Erythroblast (primary cell): Measurements from ENCODE around the gene RIN1.
"Not testable (repeated sequence)": the region's sequence is repeated elsewhere in the genome, so short reads cannot be mapped to it uniquely, and the experiment has no call there.

Experiments used
- GATA1 ChIP-seq: IDR thresholded peaks from 2 replicates; pipeline ENCODE4 v1.6.1; 2011; ENCODE audit warnings: low read depth, mild to moderate bottlenecking, control low read depth, low read length, moderate library complexity
- POLR2A ChIP-seq: IDR thresholded peaks from 2 replicates; pipeline ENCODE4 v1.6.1; 2011; ENCODE audit warnings: mild to moderate bottlenecking, low read length

- TF ChIP-seq POLR2A, GATA1: not testable (repeated sequence)
Observed at GRCh38 chr11:66320748-66321147, 15.5 kb downstream of the RIN1 start.
